Hepatocyte (in vitro differentiated cells): Measurements from ENCODE around the gene SNAI1. TPM values are rescaled to one million over a fixed set of nuclear protein-coding genes. Genes with fewer than 3 reads are reported as not detected.

Experiments used
- DNase-seq: peaks from one replicate; pipeline ENCODE4 v3.0.0-alpha.2; 2016; ENCODE audit warnings: low spot score
- H2AFZ ChIP-seq: fragments of 200-600 bp; sonication (generic); 2 replicates; pipeline ENCODE4 v1.6.0; 2016; ENCODE audit warnings: antibody characterized with exemption, mild to moderate bottlenecking
- H3K27ac ChIP-seq: fragments of 200-600 bp; sonication (generic); 2 replicates; pipeline ENCODE4 v1.5.1; 2016; ENCODE audit warnings: mild to moderate bottlenecking
- H3K27me3 ChIP-seq: fragments of 200-600 bp; sonication (generic); 2 replicates; pipeline ENCODE4 v1.6.1; 2016
- H3K36me3 ChIP-seq: fragments of 200-600 bp; sonication (generic); replicated peaks from 2 replicates; pipeline ENCODE4 v1.5.1; 2016; ENCODE audit warnings: low read depth; ENCODE audit not compliant: insufficient read depth
- H3K4me1 ChIP-seq: fragments of 200-600 bp; sonication (generic); 2 replicates; pipeline ENCODE4 v1.5.1; 2016; ENCODE audit warnings: mild to moderate bottlenecking, moderate library complexity; ENCODE audit not compliant: insufficient read depth
- H3K4me2 ChIP-seq: fragments of 200-600 bp; sonication (generic); 2 replicates; pipeline ENCODE4 v1.6.0; 2016
- H3K4me3 ChIP-seq: fragments of 200-600 bp; sonication (generic); 2 replicates; pipeline ENCODE4 v1.5.1; 2016; ENCODE audit warnings: mild to moderate bottlenecking
- H3K79me2 ChIP-seq: fragments of 200-600 bp; sonication (generic); 2 replicates; pipeline ENCODE4 v1.6.0; 2017; ENCODE audit warnings: mild to moderate bottlenecking
- H3K9me2 ChIP-seq: fragments of 200-600 bp; sonication (generic); replicated peaks from 2 replicates; pipeline ENCODE4 v1.6.0; 2017; ENCODE audit warnings: mild to moderate bottlenecking; ENCODE audit not compliant: insufficient read depth
- H3K9me3 ChIP-seq: fragments of 200-600 bp; sonication (generic); 2 replicates; pipeline ENCODE4 v1.5.1; 2016; ENCODE audit warnings: low read depth, mild to moderate bottlenecking
- H4K20me1 ChIP-seq: fragments of 200-600 bp; sonication (generic); 2 replicates; pipeline ENCODE4 v1.6.0; 2016; ENCODE audit warnings: mild to moderate bottlenecking; ENCODE audit not compliant: insufficient read depth, poor library complexity, severe bottlenecking
- CTCF ChIP-seq: fragments of 200-600 bp; sonication (generic); IDR thresholded peaks from 2 replicates; pipeline ENCODE4 v1.5.1; 2016; ENCODE audit warnings: antibody characterized with exemption, mild to moderate bottlenecking; ENCODE audit not compliant: poor library complexity
- EZH2 ChIP-seq: fragments of 200-600 bp; sonication (generic); IDR thresholded peaks from 2 replicates; pipeline ENCODE4 v1.6.1; 2016; ENCODE audit warnings: antibody characterized with exemption, mild to moderate bottlenecking, borderline replicate concordance
- EZH2phosphoT487 ChIP-seq: fragments of 200-600 bp; sonication (generic); IDR thresholded peaks from one replicate; pipeline ENCODE4 v1.6.1; 2018; ENCODE audit warnings: antibody characterized with exemption, mild to moderate bottlenecking, low read depth, moderate library complexity; ENCODE audit not compliant: unreplicated experiment, severe bottlenecking
- WGBS: methylation state at CpG from one replicate; pipeline ENCODE4 v1.1.6; 2016; ENCODE audit warnings: low lambda C conversion rate; ENCODE audit errors: missing lambda C conversion rate; 5-methylcytosine and 5-hydroxymethylcytosine counted together
- polyA plus RNA-seq: library from polyadenylated mRNA; unstranded; fragments of >200 nt; fragmentation: Nextera tagmentation; extraction: Ambion mirVana; gene quantifications from 2 replicates; pipeline ENCODE4 v1.2.1, GENCODE V29; 2016
- total RNA-seq: library from RNA; depleted of rRNA; stranded (reverse); fragments of >200 nt; gene quantifications from 2 replicates; pipeline ENCODE4 v1.2.3, GENCODE V29; 2014

SNAI1 gene
- total and polyA plus RNA-seq, 2 experiments from 2014 or later: 2.9 to 9.8 TPM

GRCh38 chr20:50015636-50015992 lies 32.8 kb downstream of the SNAI1 start:
- H4K20me1 ChIP-seq: no peaks in the 10 kb centered on the region
- DNase-seq: no peak
- H3K27me3 ChIP-seq: no peaks in the 10 kb centered on the region
- no peaks in the 10 kb centered on the region for H3K79me2 ChIP-seq
- no peak overlapping the region for H2AFZ ChIP-seq
- H3K4me2 ChIP-seq: peak overlapping the region; percentile 51
- H3K9me3 ChIP-seq: no peaks in the 10 kb centered on the region
- no peak for TF ChIP-seq EZH2
- no peak for TF ChIP-seq CTCF
- H3K4me3 ChIP-seq: no peak overlapping the region
- H3K27ac ChIP-seq: peak overlapping the region; percentile 65
- H3K9me2 ChIP-seq: no peaks in the 10 kb centered on the region
- peaks cover 44% of the 10 kb centered on the region for H3K4me1 ChIP-seq
- no peaks in the 10 kb centered on the region for H3K36me3 ChIP-seq
- 64% methylated on average over 8 of the region's 8 CpGs for WGBS

- H2AFZ ChIP-seq: peak overlapping the region; percentile 61
- no peaks in the 10 kb centered on the region for H3K27me3 ChIP-seq
- TF ChIP-seq EZH2 (no peak), CTCF (no peak), EZH2phosphoT487 (no peak)
- H3K9me3 ChIP-seq: no peaks in the 10 kb centered on the region
- H3K4me2 ChIP-seq: peak overlapping the region; percentile 51
- H3K4me3 ChIP-seq: no peak overlapping the region
- H3K9me2 ChIP-seq: no peaks in the 10 kb centered on the region
- peak overlapping the region; percentile 76 for H3K27ac ChIP-seq
- H3K79me2 ChIP-seq: no peaks in the 10 kb centered on the region
- no peaks in the 10 kb centered on the region for H3K36me3 ChIP-seq
- peaks cover 44% of the 10 kb centered on the region for H3K4me1 ChIP-seq
- no peaks in the 10 kb centered on the region for H4K20me1 ChIP-seq
- WGBS: 42% methylated on average over 18 of the region's 18 CpGs
- DNase-seq: peak; percentile 82
Observed at GRCh38 chr20:50015993-50016770, 33.4 kb downstream of the SNAI1 start.

- Histone ChIP-seq H3K36me3 (no peaks in the 10 kb centered on the region), H3K27me3 (no peaks in the 10 kb centered on the region), H3K4me3 (no peak overlapping the region), H2AFZ (no peak overlapping the region), H4K20me1 (no peaks in the 10 kb centered on the region), H3K4me2 (no peak overlapping the region), H3K4me1 (peaks cover 41% of the 10 kb centered on the region), H3K9me2 (no peaks in the 10 kb centered on the region), H3K27ac (no peak overlapping the region), H3K79me2 (no peaks in the 10 kb centered on the region), H3K9me3 (no peaks in the 10 kb centered on the region)
- DNase-seq: no peak
- WGBS: 73% methylated on average over 5 of the region's 5 CpGs
- TF ChIP-seq EZH2 (no peak), CTCF (no peak), EZH2phosphoT487 (no peak)
Observed at GRCh38 chr20:50017160-50017559, 34.4 kb downstream of the SNAI1 start.
